ENCODE data around the gene NFX1. TPM values are rescaled to one million over a fixed set of nuclear protein-coding genes. Genes with fewer than 3 reads are reported as not detected.
A peak's percentile ranks its signal among the peaks of the same experiment; 100 is the strongest.

The NFX1 gene
- total and polyA plus RNA-seq, 10 of the 15 experiments (the other 5 are each of a cell fraction or from before 2014, with no cell fraction given) = 11.9 to 45.1 (median 36.1) TPM

- peaks cover 0 to 22% of the 10 kb centered on the region in 2 experiments; a peak in 3 of 4 replicates for H3K36me3 ChIP-seq (ENCODE audit: control insufficient read depth in 2 of 2, insufficient read depth in 2 of 2, low read length in 1 of 2)
- WGBS (ENCODE audit: insufficient coverage, insufficient replicate concordance, low lambda C conversion rate, missing lambda C conversion rate) = under 1% methylated on average over 37 of the region's 37 CpGs
- intact Hi-C loops (cut with micrococcal nuclease; ENCODE audit: unreplicated experiment) = loop anchor here (1.0 kb wide), 2 partner anchors 26 to 188 kb away; partner anchors contain the start of genes NFX1 and SMU1
- CTCF ChIA-PET = interaction anchor here (1.0 to 1.9 kb wide), 3 partner anchors 38 to 185 kb away, joined by 3 to 7 read pairs (median 3); no protein-coding TSS in a partner anchor
- H3K27me3 ChIP-seq (replicated peaks in 1 of 2; ENCODE audit: control insufficient read depth in 2 of 2, insufficient read depth in 2 of 2, low read length in 1 of 2) = no peaks in the 10 kb centered on the region
- ATAC-seq (peak; percentile 49), FAIRE-seq (no peak), DNase-seq (ENCODE audit: low read depth, low spot score) (no peak)
- SMC1A ChIA-PET (ENCODE audit: uncharacterized antibody, unreplicated experiment) = interaction anchor here (1.3 to 1.6 kb wide), 3 partner anchors 10 to 38 kb away, joined by 3 to 4 read pairs (median 3); no protein-coding TSS in a partner anchor
- H3K9me3 ChIP-seq (replicated peaks; ENCODE audit: control insufficient read depth, insufficient read depth, low read length) = no peaks in the 10 kb centered on the region
- peak overlapping the region; percentile 78 for H3K4me2 ChIP-seq (ENCODE audit: control insufficient read depth, insufficient read depth)
- peaks cover 8% of the 10 kb centered on the region for H3K4me1 ChIP-seq (ENCODE audit: control insufficient read depth, insufficient read depth, low read length)
- peaks cover 68% of the 10 kb centered on the region for H3K79me2 ChIP-seq (ENCODE audit: control insufficient read depth, insufficient read depth, low read length)
- POLR2A ChIA-PET = interaction anchor here (0.7 to 1.9 kb wide), 6 partner anchors 9 to 240 kb away, joined by 3 to 6 read pairs (median 4); partner anchors contain the start of genes DNAJA1 and NFX1
- in situ Hi-C loops (cut with MboI) = no loop called here
- H2AFZ ChIP-seq (ENCODE audit: control insufficient read depth, low read depth, low read length) = peak overlapping the region; percentile 84
- peak overlapping the region; percentile 94 for H3K4me3 ChIP-seq
- TSS peak; percentile 57 for BruUV-seq (replicated peaks)
- RAD21 ChIA-PET (ENCODE audit: unreplicated experiment) = interaction anchor here (2.0 to 2.2 kb wide), 2 partner anchors 38 to 61 kb away, joined by 4 to 11 read pairs; no protein-coding TSS in a partner anchor
- no peaks in the 10 kb centered on the region for H4K20me1 ChIP-seq (ENCODE audit: control insufficient read depth, insufficient read depth)
- H3K27ac ChIP-seq (ENCODE audit: control insufficient read depth, insufficient read depth) = peak overlapping the region; percentile 86
- peak overlapping the region; percentile 91 for H3K9ac ChIP-seq (ENCODE audit: control insufficient read depth, insufficient read depth, low read length)
- TF ChIP-seq RELA (IDR thresholded peaks at IDR 0.05; ENCODE audit: borderline replicate concordance, partially characterized antibody) (peak; percentile 4), NFYA (IDR thresholded peaks at IDR 0.05; ENCODE audit: borderline replicate concordance, low read depth, low read length) (no peak), NR2C1 (IDR thresholded peaks at IDR 0.05) (peak; percentile 8; the same call in 1 of the 2 replicates), MAX (IDR thresholded peaks at IDR 0.05; ENCODE audit: low read depth, low read length) (peak; percentile 68; the same call in 1 of the 2 replicates), RFX5 (IDR thresholded peaks at IDR 0.05; ENCODE audit: low read depth, low read length) (no peak), ZNF274 (IDR thresholded peaks at IDR 0.05; ENCODE audit: insufficient read depth, insufficient read length) (no peak), USF2 (IDR thresholded peaks at IDR 0.05; ENCODE audit: borderline replicate concordance, low read depth, low read length) (peak; percentile 56), EP300 (IDR thresholded peaks at IDR 0.05; ENCODE audit: borderline replicate concordance in 1 of 2, control insufficient read depth in 1 of 2, low read depth in 2 of 2, low read length in 2 of 2) (no peak), CTCF (IDR thresholded peaks at IDR 0.05 in 2 of 3, conservative IDR thresholded peaks at IDR 0.05 in 1 of 3; ENCODE audit: control insufficient read depth in 2 of 3, extremely low read depth in 1 of 3, insufficient read depth in 1 of 3, low read depth in 3 of 3, low read length in 3 of 3) (no peak), ZNF592 (IDR thresholded peaks at IDR 0.05) (no peak), SIN3A (IDR thresholded peaks at IDR 0.05; ENCODE audit: low read depth, low read length) (peak; percentile 55; the same call in 1 of the 2 replicates), HDGF (IDR thresholded peaks at IDR 0.05) (no peak), TCF12 (IDR thresholded peaks at IDR 0.05; ENCODE audit: low read depth, low read length) (peak; percentile 27; the same call in 1 of the 2 replicates), HCFC1 (IDR thresholded peaks at IDR 0.05; ENCODE audit: low read length) (no peak), ELK1 (IDR thresholded peaks at IDR 0.05; ENCODE audit: low read depth, low read length) (no peak)
Measured at GRCh38 chr9:33264003-33264472, 26.3 kb upstream of the NFX1 start.

Measured in GM12878 (cell line).